GM21529 (cell line): ENCODE measurements around the gene DLGAP5.

ENCODE experiments used
- ATAC-seq: cut with Tn5 transposase; IDR thresholded peaks from one replicate; pipeline ENCODE4 v1.9.1; 2021; ENCODE audit not compliant: unreplicated experiment

Gene DLGAP5, protein sequence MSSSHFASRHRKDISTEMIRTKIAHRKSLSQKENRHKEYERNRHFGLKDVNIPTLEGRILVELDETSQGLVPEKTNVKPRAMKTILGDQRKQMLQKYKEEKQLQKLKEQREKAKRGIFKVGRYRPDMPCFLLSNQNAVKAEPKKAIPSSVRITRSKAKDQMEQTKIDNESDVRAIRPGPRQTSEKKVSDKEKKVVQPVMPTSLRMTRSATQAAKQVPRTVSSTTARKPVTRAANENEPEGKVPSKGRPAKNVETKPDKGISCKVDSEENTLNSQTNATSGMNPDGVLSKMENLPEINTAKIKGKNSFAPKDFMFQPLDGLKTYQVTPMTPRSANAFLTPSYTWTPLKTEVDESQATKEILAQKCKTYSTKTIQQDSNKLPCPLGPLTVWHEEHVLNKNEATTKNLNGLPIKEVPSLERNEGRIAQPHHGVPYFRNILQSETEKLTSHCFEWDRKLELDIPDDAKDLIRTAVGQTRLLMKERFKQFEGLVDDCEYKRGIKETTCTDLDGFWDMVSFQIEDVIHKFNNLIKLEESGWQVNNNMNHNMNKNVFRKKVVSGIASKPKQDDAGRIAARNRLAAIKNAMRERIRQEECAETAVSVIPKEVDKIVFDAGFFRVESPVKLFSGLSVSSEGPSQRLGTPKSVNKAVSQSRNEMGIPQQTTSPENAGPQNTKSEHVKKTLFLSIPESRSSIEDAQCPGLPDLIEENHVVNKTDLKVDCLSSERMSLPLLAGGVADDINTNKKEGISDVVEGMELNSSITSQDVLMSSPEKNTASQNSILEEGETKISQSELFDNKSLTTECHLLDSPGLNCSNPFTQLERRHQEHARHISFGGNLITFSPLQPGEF

GRCh38 chr14:55191203-55192053 lies at the start of gene DLGAP5:
Gene DLGAP5, minus strand, starts transcription at chr14:55191585. Its CDS starts 2,406 bp downstream, at chr14:55189179.
- peak; percentile 96 for ATAC-seq

GRCh38 chr14:55240526-55241178 lies 49.3 kb upstream of the DLGAP5 start:
- ATAC-seq: no peak

GRCh38 chr14:55239320-55239719 lies 47.9 kb upstream of the DLGAP5 start:
- ATAC-seq: no peak

GRCh38 chr14:55238019-55238680 lies 46.8 kb upstream of the DLGAP5 start:
- no peak for ATAC-seq

- ATAC-seq: no peak
Observed at GRCh38 chr14:55233591-55233990, 42.2 kb upstream of the DLGAP5 start.

DNA sequence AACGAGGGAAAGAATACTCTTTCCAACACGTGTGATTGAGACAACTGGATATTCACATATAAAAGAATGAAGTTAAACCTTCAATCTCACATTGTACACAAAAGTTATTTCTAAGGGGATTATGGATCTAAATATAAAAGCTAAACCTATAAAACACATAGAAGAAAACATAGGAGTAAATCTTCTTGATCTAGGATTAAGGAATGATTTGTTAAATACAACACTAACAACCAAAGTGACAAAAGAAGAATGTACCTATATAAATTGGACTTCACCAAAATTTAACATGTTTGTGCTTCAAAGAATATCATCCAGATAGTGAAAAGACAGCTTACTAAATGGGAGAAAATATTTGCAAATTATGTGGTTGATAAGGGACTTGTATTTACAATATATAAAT lies 36.9 kb upstream of the DLGAP5 start:
- ATAC-seq: no peak

GRCh38 chr14:55223364-55223763 lies 32.0 kb upstream of the DLGAP5 start:
- ATAC-seq: no peak

DNA sequence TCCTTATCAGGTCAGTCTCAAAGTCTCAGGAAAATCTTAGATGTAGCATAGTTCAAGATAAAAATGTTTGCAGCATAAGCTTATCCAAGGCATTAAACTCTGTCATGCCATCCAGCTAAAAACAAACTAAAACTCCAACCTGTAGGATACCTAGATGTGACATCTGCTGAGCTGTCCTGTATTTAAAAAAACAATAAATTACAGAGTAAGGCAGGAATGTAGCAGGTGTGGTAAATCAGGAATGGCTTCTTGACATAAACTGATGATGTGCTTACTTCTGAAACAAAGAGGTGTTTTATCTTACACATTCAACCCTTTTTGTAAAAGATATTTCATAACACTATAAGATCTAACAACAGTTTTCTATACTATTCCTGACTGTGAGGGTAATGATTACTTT lies 30.6 kb upstream of the DLGAP5 start:
- ATAC-seq: no peak

GRCh38 chr14:55221186-55221585 lies 29.8 kb upstream of the DLGAP5 start:
- ATAC-seq: no peak

DNA sequence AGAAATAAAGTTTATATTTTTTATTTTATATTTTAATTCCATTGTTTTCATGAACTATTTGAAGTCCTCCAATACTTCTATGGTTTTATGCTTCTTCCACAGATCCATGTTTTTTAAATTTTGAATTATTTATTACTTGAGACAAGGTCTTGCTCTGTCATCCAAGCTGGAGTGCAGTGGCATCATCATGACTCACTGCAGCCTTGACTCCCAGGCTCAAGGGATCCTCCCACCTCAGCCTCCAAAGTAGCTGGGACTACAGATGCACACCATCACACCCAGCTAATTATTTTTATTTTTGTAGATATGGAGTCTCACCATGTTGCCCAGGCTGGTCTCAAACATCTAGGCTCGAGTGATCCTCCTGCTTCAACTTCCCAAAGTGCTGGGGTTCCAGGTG lies 28.8 kb upstream of the DLGAP5 start:
- no peak for ATAC-seq

- ATAC-seq: no peak
Observed at GRCh38 chr14:55212634-55213033, 21.2 kb upstream of the DLGAP5 start.

GRCh38 chr14:55207832-55208231 lies 16.4 kb upstream of the DLGAP5 start:
- no peak for ATAC-seq

DNA sequence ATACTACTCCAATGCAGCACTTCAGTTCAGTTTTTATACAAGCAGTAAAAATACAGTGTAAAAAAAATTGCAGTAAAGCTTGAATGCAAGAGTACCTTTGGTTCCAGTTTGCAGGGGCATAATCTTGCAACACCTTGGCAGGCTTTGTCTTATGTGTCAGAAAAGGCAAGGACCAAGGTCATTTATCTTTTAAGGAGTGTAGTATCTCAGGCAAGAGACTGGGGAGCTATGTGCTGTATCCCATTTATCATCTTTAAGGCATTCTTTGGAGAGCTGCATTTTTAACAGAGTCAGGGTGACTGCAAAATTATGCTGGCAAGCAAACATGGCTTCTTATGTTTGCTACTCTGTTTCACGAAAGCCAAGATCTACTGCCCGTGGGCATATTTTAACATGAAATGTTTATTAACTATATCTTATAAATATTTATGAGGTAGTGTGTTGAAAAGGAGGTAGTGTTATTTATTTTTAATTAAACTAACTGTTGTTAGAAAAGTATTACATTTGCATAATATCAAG lies 14.8 kb upstream of the DLGAP5 start:
- no peak for ATAC-seq

GRCh38 chr14:55201219-55202101 lies 10.1 kb upstream of the DLGAP5 start:
- no peak for ATAC-seq

GRCh38 chr14:55200651-55201050 lies 9.3 kb upstream of the DLGAP5 start:
- ATAC-seq: no peak

DNA sequence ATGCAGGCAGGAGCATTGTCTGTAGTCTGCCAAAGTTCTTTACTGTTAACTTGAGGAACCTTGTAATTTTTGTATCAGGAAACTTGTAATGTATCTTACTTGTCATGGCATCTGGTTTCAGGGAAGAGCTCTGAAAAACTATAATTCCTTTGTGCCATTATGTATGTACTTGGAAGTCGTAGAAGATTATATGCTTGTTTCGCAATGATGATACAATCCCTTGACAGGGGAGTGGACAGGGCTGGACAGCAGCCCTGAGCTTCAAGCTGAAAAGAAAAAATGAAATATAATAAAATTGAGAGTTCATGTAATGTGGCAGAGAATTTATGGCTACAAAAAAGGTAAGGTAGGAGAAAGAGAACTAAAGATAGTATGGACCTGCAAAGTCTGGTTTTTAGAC lies 7.4 kb upstream of the DLGAP5 start:
- no peak for ATAC-seq

DNA sequence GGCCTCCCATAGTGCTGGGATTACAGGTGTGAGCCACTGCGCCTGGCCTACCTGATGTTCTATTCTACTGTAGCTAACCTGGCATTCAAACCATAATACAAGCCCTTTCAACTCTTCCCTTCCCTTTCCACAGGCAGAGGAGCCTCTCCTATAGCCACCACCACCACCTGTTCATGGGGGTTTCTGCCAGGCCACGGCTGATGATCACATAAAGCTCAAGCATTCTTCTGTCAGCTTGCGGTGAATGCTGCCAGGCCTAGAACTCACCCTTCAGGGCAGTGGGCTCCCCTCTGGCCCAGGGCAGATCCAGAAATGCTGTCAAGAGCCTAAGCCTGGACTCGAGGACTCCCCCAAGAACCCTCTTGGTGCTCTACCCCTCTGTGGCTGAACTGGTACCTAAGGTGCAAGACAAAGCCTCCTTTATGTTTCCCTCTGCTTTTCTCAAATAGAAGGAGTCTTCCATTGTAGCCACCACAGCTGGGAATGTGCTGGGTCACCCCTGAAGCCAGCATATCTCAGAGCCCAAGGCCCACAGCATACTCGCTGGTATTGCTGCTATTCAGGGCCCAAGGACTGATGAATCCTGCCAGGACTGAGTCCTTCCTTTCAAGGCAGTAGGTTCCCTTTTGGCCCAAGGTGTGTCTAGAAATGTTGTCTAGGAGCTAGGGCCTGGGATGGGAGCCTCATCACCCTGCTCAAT lies 3.4 kb upstream of the DLGAP5 start:
- ATAC-seq: no peak

GRCh38 chr14:55192054-55192621 lies 753 bp upstream of the DLGAP5 start:
- ATAC-seq: no peak
